ENCODE results near the gene PAMR1. TPM values are rescaled to one million over a fixed set of nuclear protein-coding genes. Genes with fewer than 3 reads are reported as not detected.

Gene PAMR1
- total and polyA plus RNA-seq, 10 of the 15 experiments (the other 5 are each of a cell fraction or from before 2014, with no cell fraction given) = 0.04 TPM; not detected in 9

DNA sequence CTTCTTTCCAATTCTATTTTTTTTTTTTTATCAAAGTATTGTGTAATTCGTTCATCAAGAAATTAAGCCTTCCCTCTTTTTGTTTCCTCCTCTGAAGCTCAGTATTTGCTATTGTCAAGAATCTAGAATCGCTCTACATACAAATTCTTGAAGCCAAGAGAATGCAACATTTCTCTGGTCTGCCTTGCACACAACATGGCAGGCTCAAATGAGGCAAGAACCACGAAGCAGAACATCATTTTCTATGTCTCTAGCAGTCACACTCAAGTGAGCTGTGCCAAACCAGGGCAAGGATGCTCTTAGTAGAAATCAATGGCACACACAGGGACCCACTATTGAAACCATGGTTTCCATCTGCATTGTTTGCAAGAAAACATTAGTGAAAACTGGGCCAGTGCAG is 59.4 kb downstream of the PAMR1 start (continued):
- TF ChIP-seq POU2F2 (IDR thresholded peaks at IDR 0.05; ENCODE audit: borderline replicate concordance, low read depth, low read length) = no peak

DNA sequence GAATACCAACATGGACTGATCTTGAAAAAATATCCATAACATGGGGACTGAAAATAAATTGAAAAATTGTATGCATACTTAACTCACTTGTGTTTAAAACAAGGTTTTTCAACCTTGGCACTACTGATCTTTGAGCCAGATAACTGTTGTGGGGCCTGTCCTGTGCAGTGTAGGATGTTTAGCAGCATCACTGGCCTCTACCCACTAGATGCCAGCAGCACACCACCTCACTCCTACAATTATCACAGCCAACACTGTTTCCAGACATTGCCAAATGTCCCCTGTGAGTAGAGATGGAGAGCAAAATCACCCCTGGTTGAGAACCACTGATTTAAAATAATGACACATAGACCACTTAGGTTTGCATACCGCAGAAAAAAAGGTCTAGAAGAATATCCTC is 61.1 kb downstream of the PAMR1 start:
- CTCF ChIA-PET = interaction anchor here (1.2 kb wide), 1 partner anchor 21 kb away, joined by 4 read pairs; no protein-coding TSS in a partner anchor

More for the DNA sequence above, 61.1 kb downstream of the PAMR1 start:
- no peak overlapping the region for H2AFZ ChIP-seq (ENCODE audit: control insufficient read depth, low read depth, low read length)
- POLR2A ChIA-PET = no interaction called here
- no peak for FAIRE-seq
- TF ChIP-seq EP300 (IDR thresholded peaks at IDR 0.05; ENCODE audit: borderline replicate concordance in 1 of 2, control insufficient read depth in 1 of 2, low read depth in 2 of 2, low read length in 2 of 2) (no peak), SMARCA5 (IDR thresholded peaks at IDR 0.05) (no peak), CREB1 (IDR thresholded peaks at IDR 0.05; ENCODE audit: low read depth) (no peak), MXI1 (IDR thresholded peaks at IDR 0.05; ENCODE audit: low read depth, low read length) (no peak), SMC3 (IDR thresholded peaks at IDR 0.05; ENCODE audit: borderline replicate concordance, low read length) (no peak), SRF (IDR thresholded peaks at IDR 0.05; ENCODE audit: low read depth in 2 of 2, low read length in 2 of 2) (no peak), POLR2AphosphoS5 (IDR thresholded peaks at IDR 0.05; ENCODE audit: low read length) (no peak), SIX5 (IDR thresholded peaks at IDR 0.05; ENCODE audit: low read depth, low read length, severe bottlenecking) (no peak), MEF2A (IDR thresholded peaks at IDR 0.05; ENCODE audit: insufficient read depth, low read depth, low read length) (no peak), CBFB (IDR thresholded peaks at IDR 0.05; ENCODE audit: low read depth) (no peak), LARP7 (IDR thresholded peaks at IDR 0.05) (no peak), CHD2 (IDR thresholded peaks at IDR 0.05; ENCODE audit: borderline replicate concordance, low read depth, low read length) (no peak), PAX5 (IDR thresholded peaks at IDR 0.05; ENCODE audit: borderline replicate concordance, low read depth, low read length) (no peak), RAD21 (IDR thresholded peaks at IDR 0.05; ENCODE audit: insufficient read depth, low read depth, low read length) (no peak), TARDBP (IDR thresholded peaks at IDR 0.05; ENCODE audit: borderline replicate concordance) (no peak), ZNF384 (IDR thresholded peaks at IDR 0.05; ENCODE audit: borderline replicate concordance, low read depth, low read length) (no peak)
- TF ChIP-seq, protein P1, sequence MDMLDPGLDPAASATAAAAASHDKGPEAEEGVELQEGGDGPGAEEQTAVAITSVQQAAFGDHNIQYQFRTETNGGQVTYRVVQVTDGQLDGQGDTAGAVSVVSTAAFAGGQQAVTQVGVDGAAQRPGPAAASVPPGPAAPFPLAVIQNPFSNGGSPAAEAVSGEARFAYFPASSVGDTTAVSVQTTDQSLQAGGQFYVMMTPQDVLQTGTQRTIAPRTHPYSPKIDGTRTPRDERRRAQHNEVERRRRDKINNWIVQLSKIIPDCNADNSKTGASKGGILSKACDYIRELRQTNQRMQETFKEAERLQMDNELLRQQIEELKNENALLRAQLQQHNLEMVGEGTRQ (IDR thresholded peaks at IDR 0.05; ENCODE audit: borderline replicate concordance, low read depth, low read length) = no peak
- TF ChIP-seq, protein P2, sequence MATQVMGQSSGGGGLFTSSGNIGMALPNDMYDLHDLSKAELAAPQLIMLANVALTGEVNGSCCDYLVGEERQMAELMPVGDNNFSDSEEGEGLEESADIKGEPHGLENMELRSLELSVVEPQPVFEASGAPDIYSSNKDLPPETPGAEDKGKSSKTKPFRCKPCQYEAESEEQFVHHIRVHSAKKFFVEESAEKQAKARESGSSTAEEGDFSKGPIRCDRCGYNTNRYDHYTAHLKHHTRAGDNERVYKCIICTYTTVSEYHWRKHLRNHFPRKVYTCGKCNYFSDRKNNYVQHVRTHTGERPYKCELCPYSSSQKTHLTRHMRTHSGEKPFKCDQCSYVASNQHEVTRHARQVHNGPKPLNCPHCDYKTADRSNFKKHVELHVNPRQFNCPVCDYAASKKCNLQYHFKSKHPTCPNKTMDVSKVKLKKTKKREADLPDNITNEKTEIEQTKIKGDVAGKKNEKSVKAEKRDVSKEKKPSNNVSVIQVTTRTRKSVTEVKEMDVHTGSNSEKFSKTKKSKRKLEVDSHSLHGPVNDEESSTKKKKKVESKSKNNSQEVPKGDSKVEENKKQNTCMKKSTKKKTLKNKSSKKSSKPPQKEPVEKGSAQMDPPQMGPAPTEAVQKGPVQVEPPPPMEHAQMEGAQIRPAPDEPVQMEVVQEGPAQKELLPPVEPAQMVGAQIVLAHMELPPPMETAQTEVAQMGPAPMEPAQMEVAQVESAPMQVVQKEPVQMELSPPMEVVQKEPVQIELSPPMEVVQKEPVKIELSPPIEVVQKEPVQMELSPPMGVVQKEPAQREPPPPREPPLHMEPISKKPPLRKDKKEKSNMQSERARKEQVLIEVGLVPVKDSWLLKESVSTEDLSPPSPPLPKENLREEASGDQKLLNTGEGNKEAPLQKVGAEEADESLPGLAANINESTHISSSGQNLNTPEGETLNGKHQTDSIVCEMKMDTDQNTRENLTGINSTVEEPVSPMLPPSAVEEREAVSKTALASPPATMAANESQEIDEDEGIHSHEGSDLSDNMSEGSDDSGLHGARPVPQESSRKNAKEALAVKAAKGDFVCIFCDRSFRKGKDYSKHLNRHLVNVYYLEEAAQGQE (IDR thresholded peaks at IDR 0.05; ENCODE audit: low read depth, low read length) = no peak
- in situ Hi-C loops (cut with MboI) (no loop called here), intact Hi-C loops (cut with micrococcal nuclease; ENCODE audit: unreplicated experiment) (no loop called here)
- no peaks in the 10 kb centered on the region for H3K36me3 ChIP-seq (ENCODE audit: control insufficient read depth in 2 of 2, insufficient read depth in 2 of 2, low read length in 1 of 2)
- peaks cover 1 to 5% of the 10 kb centered on the region in 2 experiments; a peak in 3 of 4 replicates for H3K27me3 ChIP-seq (replicated peaks in 1 of 2; ENCODE audit: control insufficient read depth in 2 of 2, insufficient read depth in 2 of 2, low read length in 1 of 2)
- DNase-seq (ENCODE audit: low read depth, low spot score) = no peak
- no peaks in the 10 kb centered on the region for H3K4me1 ChIP-seq (ENCODE audit: control insufficient read depth, insufficient read depth, low read length)
- no peaks in the 10 kb centered on the region for H3K79me2 ChIP-seq (ENCODE audit: control insufficient read depth, insufficient read depth, low read length)
- no peak for ATAC-seq
- no peaks in the 10 kb centered on the region for H3K9me3 ChIP-seq (replicated peaks; ENCODE audit: control insufficient read depth, insufficient read depth, low read length)
- H3K27ac ChIP-seq (ENCODE audit: control insufficient read depth, insufficient read depth) = no peak overlapping the region
- SMC1A ChIA-PET (ENCODE audit: uncharacterized antibody, unreplicated experiment) = no interaction called here
- no peak overlapping the region for H3K4me3 ChIP-seq
- no peak overlapping the region for H3K4me2 ChIP-seq (ENCODE audit: control insufficient read depth, insufficient read depth)
- H4K20me1 ChIP-seq (ENCODE audit: control insufficient read depth, insufficient read depth) = no peaks in the 10 kb centered on the region
- RAD21 ChIA-PET (ENCODE audit: unreplicated experiment) = no interaction called here
- H3K9ac ChIP-seq (ENCODE audit: control insufficient read depth, insufficient read depth, low read length) = no peak overlapping the region
- 22% methylated on average over 1 of the region's 1 CpG for WGBS (ENCODE audit: insufficient coverage, insufficient replicate concordance, low lambda C conversion rate, missing lambda C conversion rate)
- no TSS peak for BruUV-seq (replicated peaks)
